CD14-positive monocyte (primary cell): Measurements from ENCODE around the gene LRRC10. TPM values are rescaled to one million over a fixed set of nuclear protein-coding genes. Genes with fewer than 3 reads are reported as not detected.

Source experiments
- DNase-seq, 3 donors: peaks; one replicate each; pipeline ENCODE4 v3.0.0-alpha.2; 2011 to 2022
- H2AFZ ChIP-seq: 2 replicates; pipeline ENCODE4 v1.6.0; 2012; ENCODE audit warnings: mild to moderate bottlenecking, low read depth, low read length, inconsistent platforms; ENCODE audit not compliant: insufficient read depth, poor library complexity, severe bottlenecking
- H3K27ac ChIP-seq, 2 donors: 1 replicate in 1 of 2; 2 replicates in 1 of 2; pipeline ENCODE4 v1.5.1; 2012 to 2013; ENCODE audit warnings: low read length in 2 of 2, control low read depth in 1 of 2, inconsistent platforms in 1 of 2, low read depth in 1 of 2, mild to moderate bottlenecking in 1 of 2
- H3K27me3 ChIP-seq, 2 donors: one replicate each; pipeline versions ENCODE4 v1.6.0 to v1.6.1; 2011 to 2013; ENCODE audit warnings: low read length in 2 of 2; ENCODE audit not compliant: control insufficient read depth in 2 of 2, insufficient read depth in 2 of 2
- H3K36me3 ChIP-seq, 2 donors: replicated peaks in 1 of 2; 1 replicate in 1 of 2; 2 replicates in 1 of 2; pipeline versions ENCODE4 v1.5.1 to v1.6.1; 2012 to 2013; ENCODE audit warnings: low read length in 2 of 2, control low read depth in 1 of 2, inconsistent platforms in 1 of 2, mild to moderate bottlenecking in 1 of 2; ENCODE audit not compliant: insufficient read depth in 2 of 2, control insufficient read depth in 1 of 2
- H3K4me1 ChIP-seq, 2 donors: 1 replicate in 1 of 2; 2 replicates in 1 of 2; pipeline versions ENCODE4 v1.5.1 to v1.6.1; 2012 to 2013; ENCODE audit warnings: low read length in 2 of 2, control low read depth in 1 of 2, inconsistent platforms in 1 of 2, mild to moderate bottlenecking in 1 of 2, moderate library complexity in 1 of 2; ENCODE audit not compliant: insufficient read depth in 2 of 2, control insufficient read depth in 1 of 2
- H3K4me2 ChIP-seq: replicated peaks from 2 replicates; pipeline ENCODE3; 2012; ENCODE audit warnings: low read length, moderate library complexity, mild to moderate bottlenecking; ENCODE audit not compliant: poor library complexity, severe bottlenecking; ENCODE audit errors: extremely low read depth
- H3K4me3 ChIP-seq, 3 experiments: fragments of 200-600 bp in 1 of 3; sonication (generic) in 1 of 3; replicated peaks in 1 of 3; 1 replicate in 2 of 3; 2 replicates in 1 of 3; pipeline ENCODE4 v1.5.1; 2011 to 2013; ENCODE audit warnings: low read length in 3 of 3, mild to moderate bottlenecking in 3 of 3, control low read depth in 2 of 3, low read depth in 2 of 3, inconsistent platforms in 1 of 3, moderate library complexity in 1 of 3
- H3K79me2 ChIP-seq: 2 replicates; pipeline ENCODE4 v1.6.0; 2012; ENCODE audit warnings: mild to moderate bottlenecking, control low read depth, inconsistent platforms, low read length, moderate library complexity; ENCODE audit not compliant: insufficient read depth
- H3K9ac ChIP-seq: 2 replicates; pipeline ENCODE4 v1.6.0; 2017; ENCODE audit warnings: low read length, mild to moderate bottlenecking; ENCODE audit not compliant: insufficient read depth, poor library complexity, severe bottlenecking
- H3K9me3 ChIP-seq, 2 donors: replicated peaks in 1 of 2; 1 replicate in 1 of 2; 2 replicates in 1 of 2; pipeline versions ENCODE4 v1.5.1 to v1.6.1; 2012 to 2013; ENCODE audit warnings: low read length in 2 of 2, control low read depth in 1 of 2; ENCODE audit not compliant: control insufficient read depth in 1 of 2, insufficient read depth in 1 of 2
- H4K20me1 ChIP-seq: 2 replicates; pipeline ENCODE4 v1.6.0; 2012; ENCODE audit warnings: mild to moderate bottlenecking, low read length, control low read depth, moderate library complexity; ENCODE audit not compliant: insufficient read depth
- H3K27ac Mint-ChIP-seq, 7 donors: one replicate each; pipeline ENCODE4 v1.8.0; 2020; ENCODE audit warnings: mild to moderate bottlenecking in 7 of 7, mixed read lengths in 7 of 7, moderate library complexity in 6 of 7, inconsistent platforms in 2 of 7
- H3K27me3 Mint-ChIP-seq, 3 donors: one replicate each; pipeline ENCODE4 v1.8.0; 2021 to 2022; ENCODE audit warnings: low read depth in 3 of 3, mild to moderate bottlenecking in 3 of 3, mixed read lengths in 3 of 3, moderate library complexity in 3 of 3, inconsistent platforms in 1 of 3
- H3K36me3 Mint-ChIP-seq, 2 donors: one replicate each; pipeline ENCODE4 v1.8.0; 2020; ENCODE audit warnings: mixed read lengths in 2 of 2, inconsistent platforms in 1 of 2, mild to moderate bottlenecking in 1 of 2
- H3K4me1 Mint-ChIP-seq: one replicate; pipeline ENCODE4 v1.8.0; 2020; ENCODE audit warnings: mild to moderate bottlenecking, mixed read lengths
- H3K4me3 Mint-ChIP-seq, 2 donors: one replicate each; pipeline ENCODE4 v1.8.0; 2020; ENCODE audit warnings: mild to moderate bottlenecking in 2 of 2, mixed read lengths in 2 of 2, moderate library complexity in 1 of 2
- H3K9me3 Mint-ChIP-seq, 7 donors: one replicate each; pipeline ENCODE4 v1.8.0; 2020 to 2022; ENCODE audit warnings: mixed read lengths in 7 of 7, mild to moderate bottlenecking in 6 of 7, moderate library complexity in 6 of 7, inconsistent platforms in 2 of 7
- CTCF ChIP-seq: fragments of 200-600 bp; IDR thresholded peaks from one replicate; pipeline ENCODE4 v1.8.0; 2022; ENCODE audit warnings: antibody characterized with exemption, mild to moderate bottlenecking
- WGBS: methylation state at CpG from one replicate; pipeline ENCODE4 v1.1.5; 2013; ENCODE audit warnings: missing lambda C conversion rate; ENCODE audit not compliant: insufficient coverage; 5-methylcytosine and 5-hydroxymethylcytosine counted together
- intact Hi-C, 2 donors: fragments of 100-400 bp; cut with micrococcal nuclease; formaldehyde crosslinking; loops; one replicate each; pipeline versions ENCODE4 v1.15.0 to v1.15.1; 2023
- polyA plus RNA-seq, 3 donors: library from polyadenylated mRNA; depleted of rRNA in 1 of 3; unstranded in 2 of 3; stranded (reverse) in 1 of 3; fragments of 300-500 nt in 2 of 3; fragments of >200 nt in 1 of 3; fragmentation: Illumina TruSeq in 2 of 3; gene quantifications; 1 replicate in 2 of 3; 2 replicates in 1 of 3; pipeline ENCODE4 v1.2.3, GENCODE V29; 2012 to 2021

LRRC10 gene
- polyA plus RNA-seq, 3 donors: not detected

GRCh38 chr12:69630191-69630590 is 19.5 kb upstream of the LRRC10 start:
- Histone ChIP-seq H3K27ac (no peak overlapping the region), H3K36me3 (no peaks in the 10 kb centered on the region), H4K20me1 (no peaks in the 10 kb centered on the region), H3K79me2 (no peaks in the 10 kb centered on the region), H3K4me2 (no peak overlapping the region), H2AFZ (no peak overlapping the region), H3K9me3 (no peaks in the 10 kb centered on the region), H3K4me3 (no peak overlapping the region), H3K27me3 (no peaks in the 10 kb centered on the region), H3K4me1 (no peaks in the 10 kb centered on the region), H3K9ac (no peak overlapping the region)
- 92% methylated on average over 4 of the region's 6 CpGs for WGBS
- no peak for DNase-seq
- Mint-ChIP-seq H3K27ac (no peak overlapping the region), H3K27me3 (peaks cover 0 to 3% (median 0%) of the 10 kb centered on the region in 3 donors), H3K9me3 (peaks cover 0 to 8% (median 0%) of the 10 kb centered on the region in 7 donors), H3K4me3 (no peak overlapping the region), H3K4me1 (peaks cover 2% of the 10 kb centered on the region), H3K36me3 (no peaks in the 10 kb centered on the region)
- intact Hi-C loops: no loop called here
- no peak for TF ChIP-seq CTCF

DNA sequence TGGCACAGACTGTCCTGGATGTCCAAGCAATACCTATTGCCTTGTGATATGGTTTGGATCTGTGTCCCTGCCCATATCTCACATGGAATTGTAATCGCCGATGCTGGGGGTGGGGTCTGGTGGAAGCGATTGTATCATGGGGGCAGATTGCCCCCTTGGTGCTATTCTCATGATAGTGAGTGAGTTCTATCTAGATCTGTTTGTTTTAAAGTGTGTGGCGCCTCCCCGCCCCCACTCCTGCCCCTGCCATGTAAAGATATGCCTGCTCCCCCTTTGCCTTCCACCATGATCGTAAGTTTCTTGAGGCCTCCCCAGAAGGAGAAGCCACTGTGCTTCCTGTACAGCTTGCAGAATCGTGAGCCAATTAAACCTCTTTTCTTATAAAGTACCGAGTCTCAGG is 16.8 kb upstream of the LRRC10 start:
- Histone ChIP-seq H3K36me3 (no peaks in the 10 kb centered on the region), H3K79me2 (no peaks in the 10 kb centered on the region), H4K20me1 (no peaks in the 10 kb centered on the region), H3K27ac (no peak overlapping the region), H3K4me2 (no peak overlapping the region), H3K4me3 (no peak overlapping the region), H3K4me1 (no peaks in the 10 kb centered on the region), H3K27me3 (no peaks in the 10 kb centered on the region), H3K9ac (no peak overlapping the region), H3K9me3 (no peaks in the 10 kb centered on the region), H2AFZ (no peak overlapping the region)
- TF ChIP-seq CTCF: no peak
- intact Hi-C loops: no loop called here
- 79% methylated on average over 3 of the region's 8 CpGs for WGBS
- peaks cover 0 to 6% (median 2%) of the 10 kb centered on the region in 7 donors for H3K9me3 Mint-ChIP-seq
- no peak for DNase-seq
- no peaks in the 10 kb centered on the region for H3K36me3 Mint-ChIP-seq
- no peak overlapping the region for H3K27ac Mint-ChIP-seq
- no peak overlapping the region for H3K4me3 Mint-ChIP-seq
- H3K27me3 Mint-ChIP-seq: peaks cover 0 to 4% (median 1%) of the 10 kb centered on the region in 3 donors
- H3K4me1 Mint-ChIP-seq: peaks cover 2% of the 10 kb centered on the region
